Measurements from ENCODE around the gene EBLN2. TPM values are rescaled to one million over a fixed set of nuclear protein-coding genes. Genes with fewer than 3 reads are reported as not detected.

Gene EBLN2
- total RNA-seq, 4 donors from 2014 or later: 8.5 to 12.7 (median 9.8) TPM

GRCh38 chr3:73086071-73086494, 24.6 kb downstream of the EBLN2 start:
- H3K9me3 ChIP-seq: no peaks in the 10 kb centered on the region
- H3K27ac ChIP-seq: no peak overlapping the region
- no peak overlapping the region for H3K4me3 ChIP-seq (replicated peaks in 1 of 3)
- H3K4me1 ChIP-seq: no peaks in the 10 kb centered on the region
- H3K27me3 ChIP-seq: no peaks in the 10 kb centered on the region
- TF ChIP-seq CTCF (IDR thresholded peaks at IDR 0.05): peak; percentile 59 to 85 (median 74)
- TF ChIP-seq POLR2A (IDR thresholded peaks at IDR 0.05): no peak
- DNase-seq: peak; percentile 44 to 53
- H3K36me3 ChIP-seq: no peaks in the 10 kb centered on the region
- 22 to 28% methylated on average over 8 of the region's 8 CpGs for WGBS, 2 donors
- intact Hi-C loops (cut with DNase I): loop anchor here (10.0 kb wide), 1 partner anchor 231 kb away; no protein-coding TSS in a partner anchor

GRCh38 chr3:73094129-73094528, 32.7 kb downstream of the EBLN2 start:
- no peaks in the 10 kb centered on the region for H3K4me1 ChIP-seq
- intact Hi-C loops (cut with DNase I): no loop called here
- no peaks in the 10 kb centered on the region for H3K9me3 ChIP-seq
- H3K36me3 ChIP-seq: no peaks in the 10 kb centered on the region
- DNase-seq: no peak
- 75 to 87% methylated on average over 6 of the region's 6 CpGs for WGBS, 2 donors
- H3K27ac ChIP-seq: no peak overlapping the region
- TF ChIP-seq POLR2A (IDR thresholded peaks at IDR 0.05) (no peak), CTCF (IDR thresholded peaks at IDR 0.05) (no peak)
- H3K4me3 ChIP-seq (replicated peaks in 1 of 3): no peak overlapping the region
- no peaks in the 10 kb centered on the region for H3K27me3 ChIP-seq

DNA sequence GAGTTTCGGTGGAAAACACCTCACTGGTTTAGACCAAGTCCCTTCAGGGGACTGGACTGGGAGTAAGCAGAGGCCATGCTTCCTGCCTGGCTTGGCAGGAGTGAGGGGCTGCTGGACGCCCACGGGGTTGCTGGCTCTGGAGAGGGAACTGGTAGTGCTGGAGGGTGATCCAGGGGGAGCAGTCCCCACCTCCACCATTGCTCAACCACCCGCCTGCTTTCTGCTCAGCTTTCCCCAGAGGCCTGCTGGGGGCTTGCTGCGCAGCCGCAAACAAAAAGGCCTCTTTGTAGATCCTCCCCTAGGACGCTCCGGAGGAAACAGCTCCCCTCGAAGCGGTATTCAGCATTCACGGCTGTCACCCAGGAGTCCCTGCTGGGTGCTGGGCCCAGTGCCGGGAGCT, 33.5 kb downstream of the EBLN2 start:
- Histone ChIP-seq H3K9me3 (no peaks in the 10 kb centered on the region), H3K4me3 (replicated peaks in 1 of 3) (no peak overlapping the region), H3K4me1 (no peaks in the 10 kb centered on the region), H3K27ac (no peak overlapping the region), H3K36me3 (no peaks in the 10 kb centered on the region), H3K27me3 (no peaks in the 10 kb centered on the region)
- intact Hi-C loops (cut with DNase I): no loop called here
- DNase-seq: no peak
- WGBS, 2 donors: 70 to 73% methylated on average over 12 of the region's 12 CpGs
- TF ChIP-seq CTCF (IDR thresholded peaks at IDR 0.05): no peak
- TF ChIP-seq POLR2A (IDR thresholded peaks at IDR 0.05): no peak

DNA sequence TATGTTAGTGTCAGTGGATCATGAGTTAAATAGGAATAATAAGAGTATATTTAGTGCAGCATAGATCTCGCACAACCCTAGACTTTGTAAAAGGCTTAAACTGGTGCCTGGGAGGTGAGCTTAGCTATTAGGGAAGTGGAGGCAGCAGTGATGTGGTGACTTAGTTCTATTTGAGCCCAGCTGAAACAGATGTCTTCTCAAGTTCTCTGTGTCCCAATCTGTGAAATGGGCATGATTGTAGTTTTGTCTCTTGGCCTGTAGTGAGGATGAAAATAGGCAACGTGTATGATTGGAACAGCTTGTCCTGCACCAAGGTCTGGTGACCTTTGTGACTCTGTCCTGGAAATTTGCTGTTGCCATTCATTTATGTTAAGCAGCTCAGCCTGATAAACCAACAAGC, 34.7 kb downstream of the EBLN2 start:
- H3K4me3 ChIP-seq (replicated peaks in 1 of 3): no peak overlapping the region
- no peak for DNase-seq
- H3K9me3 ChIP-seq: no peaks in the 10 kb centered on the region
- H3K36me3 ChIP-seq: no peaks in the 10 kb centered on the region
- no peak for TF ChIP-seq POLR2A (IDR thresholded peaks at IDR 0.05)
- TF ChIP-seq CTCF (IDR thresholded peaks at IDR 0.05): no peak
- H3K27me3 ChIP-seq: no peaks in the 10 kb centered on the region
- H3K27ac ChIP-seq: no peak overlapping the region
- WGBS, 2 donors: 87 to 93% methylated on average over 2 of the region's 2 CpGs
- H3K4me1 ChIP-seq: no peaks in the 10 kb centered on the region
- intact Hi-C loops (cut with DNase I): no loop called here

DNA sequence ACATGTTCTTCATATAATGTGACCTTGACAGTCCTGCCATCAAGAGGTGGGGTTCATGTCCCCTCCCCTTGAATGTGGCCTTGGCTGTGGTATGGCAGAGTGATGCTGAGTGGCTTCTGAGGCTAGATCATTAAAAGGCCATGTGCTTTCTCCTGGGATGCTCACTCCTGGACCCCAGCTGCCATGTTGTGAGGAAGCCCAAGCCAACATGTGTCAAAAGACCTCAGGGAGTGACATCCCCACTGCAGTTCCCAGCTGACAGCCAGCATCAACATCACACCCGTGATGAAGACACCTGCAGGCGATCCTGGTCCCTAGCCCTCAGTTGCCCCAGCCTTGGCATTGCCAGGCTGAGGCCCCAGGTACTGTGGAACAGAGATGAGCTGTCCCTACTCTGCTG, 36.6 kb downstream of the EBLN2 start:
- TF ChIP-seq POLR2A (IDR thresholded peaks at IDR 0.05) (no peak), CTCF (IDR thresholded peaks at IDR 0.05) (no peak)
- Histone ChIP-seq H3K27ac (no peak overlapping the region), H3K9me3 (no peaks in the 10 kb centered on the region), H3K36me3 (no peaks in the 10 kb centered on the region), H3K4me1 (no peaks in the 10 kb centered on the region), H3K27me3 (no peaks in the 10 kb centered on the region), H3K4me3 (replicated peaks in 1 of 3) (no peak overlapping the region)
- intact Hi-C loops (cut with DNase I): no loop called here
- 80 to 94% methylated on average over 2 of the region's 2 CpGs for WGBS, 2 donors
- DNase-seq: no peak

All from thyroid gland (tissue), 4 donors.